ENCODE results near the gene RPUSD2.

RPUSD2 gene, protein sequence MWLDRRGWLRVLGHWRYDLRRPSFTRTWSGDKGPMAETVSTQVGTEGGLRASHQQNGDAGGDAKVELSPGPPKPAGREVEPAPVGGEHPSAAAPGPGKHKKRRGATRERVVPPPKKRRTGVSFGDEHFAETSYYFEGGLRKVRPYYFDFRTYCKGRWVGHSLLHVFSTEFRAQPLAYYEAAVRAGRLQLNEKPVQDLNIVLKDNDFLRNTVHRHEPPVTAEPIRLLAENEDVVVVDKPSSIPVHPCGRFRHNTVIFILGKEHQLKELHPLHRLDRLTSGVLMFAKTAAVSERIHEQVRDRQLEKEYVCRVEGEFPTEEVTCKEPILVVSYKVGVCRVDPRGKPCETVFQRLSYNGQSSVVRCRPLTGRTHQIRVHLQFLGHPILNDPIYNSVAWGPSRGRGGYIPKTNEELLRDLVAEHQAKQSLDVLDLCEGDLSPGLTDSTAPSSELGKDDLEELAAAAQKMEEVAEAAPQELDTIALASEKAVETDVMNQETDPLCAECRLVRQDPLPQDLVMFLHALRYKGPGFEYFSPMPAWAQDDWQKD

DNA sequence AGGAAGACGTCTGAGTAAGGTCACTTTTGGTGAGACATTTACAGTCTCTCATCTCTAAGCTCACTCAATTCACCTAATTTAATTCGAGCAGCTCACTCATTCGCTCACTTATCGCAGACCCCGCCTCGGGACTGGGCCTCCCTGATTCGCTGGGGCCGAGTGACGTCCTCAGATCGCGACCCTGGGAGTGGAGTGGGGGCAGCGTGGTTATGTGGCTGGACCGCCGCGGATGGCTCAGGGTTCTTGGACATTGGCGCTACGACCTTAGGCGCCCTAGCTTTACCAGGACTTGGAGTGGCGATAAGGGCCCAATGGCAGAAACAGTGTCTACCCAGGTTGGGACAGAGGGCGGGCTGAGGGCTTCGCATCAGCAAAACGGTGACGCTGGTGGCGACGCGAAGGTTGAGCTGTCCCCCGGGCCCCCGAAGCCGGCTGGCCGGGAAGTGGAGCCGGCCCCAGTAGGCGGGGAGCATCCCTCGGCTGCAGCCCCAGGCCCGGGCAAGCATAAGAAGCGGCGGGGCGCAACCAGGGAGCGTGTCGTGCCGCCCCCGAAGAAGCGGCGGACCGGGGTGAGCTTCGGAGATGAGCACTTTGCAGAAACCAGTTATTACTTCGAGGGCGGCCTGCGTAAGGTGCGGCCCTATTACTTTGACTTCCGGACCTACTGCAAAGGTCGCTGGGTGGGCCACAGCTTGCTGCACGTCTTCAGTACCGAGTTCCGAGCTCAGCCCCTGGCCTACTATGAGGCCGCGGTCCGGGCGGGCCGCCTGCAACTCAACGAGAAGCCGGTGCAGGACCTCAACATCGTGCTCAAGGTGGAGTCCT lies at the start of gene RPUSD2:
TSS of gene RPUSD2 (plus strand) at position 171 of the 825 bp plus-strand sequence. CDS start at position 210, 39 bp downstream.
- peak within 1 kb of the TSS; percentile 93 for H3K4me3 ChIP-seq (ENCODE audit: control insufficient read depth, low read depth, low read length)
- TF ChIP-seq, protein P1, sequence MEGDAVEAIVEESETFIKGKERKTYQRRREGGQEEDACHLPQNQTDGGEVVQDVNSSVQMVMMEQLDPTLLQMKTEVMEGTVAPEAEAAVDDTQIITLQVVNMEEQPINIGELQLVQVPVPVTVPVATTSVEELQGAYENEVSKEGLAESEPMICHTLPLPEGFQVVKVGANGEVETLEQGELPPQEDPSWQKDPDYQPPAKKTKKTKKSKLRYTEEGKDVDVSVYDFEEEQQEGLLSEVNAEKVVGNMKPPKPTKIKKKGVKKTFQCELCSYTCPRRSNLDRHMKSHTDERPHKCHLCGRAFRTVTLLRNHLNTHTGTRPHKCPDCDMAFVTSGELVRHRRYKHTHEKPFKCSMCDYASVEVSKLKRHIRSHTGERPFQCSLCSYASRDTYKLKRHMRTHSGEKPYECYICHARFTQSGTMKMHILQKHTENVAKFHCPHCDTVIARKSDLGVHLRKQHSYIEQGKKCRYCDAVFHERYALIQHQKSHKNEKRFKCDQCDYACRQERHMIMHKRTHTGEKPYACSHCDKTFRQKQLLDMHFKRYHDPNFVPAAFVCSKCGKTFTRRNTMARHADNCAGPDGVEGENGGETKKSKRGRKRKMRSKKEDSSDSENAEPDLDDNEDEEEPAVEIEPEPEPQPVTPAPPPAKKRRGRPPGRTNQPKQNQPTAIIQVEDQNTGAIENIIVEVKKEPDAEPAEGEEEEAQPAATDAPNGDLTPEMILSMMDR (conservative IDR thresholded peaks at IDR 0.05; ENCODE audit: control insufficient read depth, insufficient read depth, low read depth, low read length), result no peak
- peak; percentile 89 for DNase-seq (ENCODE audit: low read depth)

DNA sequence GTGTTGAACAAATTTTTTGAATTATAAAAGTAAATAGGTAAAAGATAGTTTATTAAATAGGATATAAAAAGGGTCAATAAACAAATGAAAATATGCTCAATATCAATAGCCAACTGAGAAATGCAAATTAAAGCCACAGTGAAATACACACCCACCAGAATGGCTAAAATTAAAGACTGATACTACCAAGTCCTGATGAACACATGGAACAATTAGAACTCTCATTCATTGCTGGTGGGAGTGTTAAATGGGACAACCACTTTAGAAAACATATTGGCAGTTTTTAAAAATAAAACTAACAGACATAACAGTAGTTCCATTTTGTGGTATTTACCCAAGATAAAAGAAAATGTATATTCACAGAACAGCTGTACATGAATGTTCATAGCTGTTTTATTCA lies 45.5 kb upstream of the RPUSD2 start:
- TF ChIP-seq, protein P1 (conservative IDR thresholded peaks at IDR 0.05; ENCODE audit: control insufficient read depth, insufficient read depth, low read depth, low read length), result no peak
- H3K4me3 ChIP-seq (ENCODE audit: control insufficient read depth, low read depth, low read length), result no peak overlapping the region
- no peak for DNase-seq (ENCODE audit: low read depth)

DNA sequence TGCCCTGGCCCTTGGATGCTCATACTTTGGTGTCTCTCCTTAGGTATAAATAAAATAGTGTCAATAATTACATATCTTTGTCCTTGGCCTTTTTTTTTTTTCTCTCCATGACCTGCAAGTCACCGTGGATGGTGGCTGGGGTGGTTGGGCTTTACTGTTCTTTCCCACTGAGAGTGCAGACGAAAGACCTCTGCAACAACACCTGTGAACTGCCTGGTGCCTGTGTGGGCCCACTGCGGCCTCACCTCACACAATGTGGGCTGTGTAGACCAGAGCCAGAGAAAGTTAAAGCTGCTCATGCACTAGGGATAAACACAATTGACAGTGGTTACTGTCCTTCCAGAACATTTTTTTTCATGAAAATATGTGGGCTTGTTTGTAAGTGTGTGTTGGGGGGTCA lies 43.2 kb upstream of the RPUSD2 start:
- H3K4me3 ChIP-seq (ENCODE audit: control insufficient read depth, low read depth, low read length), result no peak overlapping the region
- TF ChIP-seq, protein P1 (conservative IDR thresholded peaks at IDR 0.05; ENCODE audit: control insufficient read depth, insufficient read depth, low read depth, low read length), result no peak
- no peak for DNase-seq (ENCODE audit: low read depth)

DNA sequence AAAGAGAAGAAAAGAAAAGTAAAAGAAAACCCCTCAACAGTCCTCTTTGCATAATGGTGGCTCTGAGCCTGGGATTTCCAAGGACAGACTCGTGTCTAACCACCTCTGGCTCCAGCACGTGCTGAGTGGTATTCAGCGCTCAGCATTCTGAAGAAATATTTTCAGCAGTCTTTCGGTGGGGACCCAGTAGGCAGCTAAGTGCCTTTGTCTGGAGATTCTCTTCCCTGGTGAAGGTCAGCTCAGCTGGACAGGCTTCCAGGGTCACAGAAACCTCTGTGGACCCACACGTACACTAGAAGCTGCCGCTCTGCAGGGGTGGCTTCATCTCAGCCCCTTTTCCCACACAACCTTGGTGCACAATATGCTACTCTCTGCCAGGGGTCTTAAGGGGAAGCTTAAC lies 40.3 kb upstream of the RPUSD2 start:
- TF ChIP-seq, protein P1 (conservative IDR thresholded peaks at IDR 0.05; ENCODE audit: control insufficient read depth, insufficient read depth, low read depth, low read length), result no peak
- no peak overlapping the region for H3K4me3 ChIP-seq (ENCODE audit: control insufficient read depth, low read depth, low read length)
- DNase-seq (ENCODE audit: low read depth), result no peak

DNA sequence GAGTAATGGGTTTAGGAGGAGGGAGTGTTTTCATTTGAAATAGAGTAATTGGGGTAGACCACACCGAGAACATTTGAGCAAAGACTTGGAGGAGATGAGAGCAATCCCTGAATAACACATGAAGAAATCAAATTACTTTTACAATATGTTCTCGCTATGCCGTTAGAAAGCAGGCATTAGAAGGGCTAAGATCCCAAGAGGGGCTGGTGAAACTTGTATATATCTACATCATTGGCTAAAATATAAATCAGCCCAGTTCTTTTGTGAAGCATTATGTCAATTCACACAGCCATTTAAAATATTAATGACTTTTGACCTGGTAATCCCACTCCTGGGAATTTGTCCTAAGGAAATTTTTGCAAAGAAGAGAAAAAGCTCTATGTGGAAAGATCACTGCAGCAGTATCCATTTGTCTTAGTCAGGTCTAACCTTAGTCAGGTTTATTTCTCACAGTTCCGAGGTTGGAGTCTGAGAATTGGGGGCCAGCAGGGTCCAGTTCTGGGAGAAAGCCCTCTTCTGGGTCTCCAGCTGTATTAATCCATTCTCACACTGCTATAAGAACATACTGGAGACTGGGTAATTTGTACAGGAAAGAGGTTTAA lies 35.2 kb upstream of the RPUSD2 start:
- DNase-seq (ENCODE audit: low read depth), result no peak
- no peak overlapping the region for H3K4me3 ChIP-seq (ENCODE audit: control insufficient read depth, low read depth, low read length)
- TF ChIP-seq, protein P1 (conservative IDR thresholded peaks at IDR 0.05; ENCODE audit: control insufficient read depth, insufficient read depth, low read depth, low read length), result no peak

DNA sequence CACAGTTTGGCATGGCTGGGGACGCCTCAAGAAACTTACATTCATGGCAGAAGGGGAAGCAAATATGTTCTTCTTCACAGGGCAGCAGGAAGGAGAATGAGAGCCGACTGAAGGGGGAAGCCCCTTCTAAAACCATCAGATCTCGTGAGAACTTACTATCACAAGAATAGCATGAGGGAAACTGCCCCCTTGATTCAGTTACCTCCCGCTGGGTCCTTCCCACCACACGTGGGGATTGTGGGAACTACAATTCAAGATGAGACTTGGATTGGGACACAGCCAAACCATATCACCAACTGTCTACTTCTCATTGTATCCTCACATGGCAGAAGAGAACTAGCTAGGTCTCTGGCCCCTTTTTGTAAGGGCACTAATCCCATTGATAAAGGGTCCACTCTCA lies 34.7 kb upstream of the RPUSD2 start:
- no peak for DNase-seq (ENCODE audit: low read depth)

More for the DNA sequence above, 34.7 kb upstream of the RPUSD2 start:
- no peak overlapping the region for H3K4me3 ChIP-seq (ENCODE audit: control insufficient read depth, low read depth, low read length)
- TF ChIP-seq, protein P1 (conservative IDR thresholded peaks at IDR 0.05; ENCODE audit: control insufficient read depth, insufficient read depth, low read depth, low read length), result no peak

Measured in fibroblast of mammary gland (primary cell).